Hepatocyte (in vitro differentiated cells): ENCODE measurements around the gene KDM4E.

Experiments
- EZH2 ChIP-seq: fragments of 200-600 bp; sonication (generic); IDR thresholded peaks from 2 replicates; pipeline ENCODE4 v1.6.1; 2016; ENCODE audit warnings: antibody characterized with exemption, mild to moderate bottlenecking, borderline replicate concordance
- TF ChIP-seq, protein P1 (sequence below): fragments of 200-600 bp; sonication (generic); IDR thresholded peaks from 2 replicates; pipeline ENCODE4 v1.5.1; 2016; ENCODE audit warnings: antibody characterized with exemption, mild to moderate bottlenecking; ENCODE audit not compliant: poor library complexity

DNA sequence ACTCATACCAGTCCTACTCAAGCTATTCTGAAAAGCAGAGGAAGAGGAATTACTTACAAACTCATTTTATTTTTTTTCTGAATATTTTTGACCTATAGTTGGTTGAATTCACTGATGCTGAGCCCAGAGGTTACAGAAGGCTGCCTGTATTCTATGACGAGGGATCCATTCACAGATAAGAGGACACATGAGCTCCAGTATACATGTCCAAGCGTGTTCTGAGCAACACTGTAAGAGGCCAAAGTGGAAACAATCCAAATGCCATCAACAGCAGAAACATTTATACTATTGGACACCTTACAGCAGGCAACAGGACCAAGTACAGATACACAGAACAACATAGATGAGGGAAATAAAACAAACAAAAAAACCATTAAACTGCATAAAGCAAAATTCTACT is 10.3 kb downstream of the KDM4E start:
- TF ChIP-seq, protein P1, sequence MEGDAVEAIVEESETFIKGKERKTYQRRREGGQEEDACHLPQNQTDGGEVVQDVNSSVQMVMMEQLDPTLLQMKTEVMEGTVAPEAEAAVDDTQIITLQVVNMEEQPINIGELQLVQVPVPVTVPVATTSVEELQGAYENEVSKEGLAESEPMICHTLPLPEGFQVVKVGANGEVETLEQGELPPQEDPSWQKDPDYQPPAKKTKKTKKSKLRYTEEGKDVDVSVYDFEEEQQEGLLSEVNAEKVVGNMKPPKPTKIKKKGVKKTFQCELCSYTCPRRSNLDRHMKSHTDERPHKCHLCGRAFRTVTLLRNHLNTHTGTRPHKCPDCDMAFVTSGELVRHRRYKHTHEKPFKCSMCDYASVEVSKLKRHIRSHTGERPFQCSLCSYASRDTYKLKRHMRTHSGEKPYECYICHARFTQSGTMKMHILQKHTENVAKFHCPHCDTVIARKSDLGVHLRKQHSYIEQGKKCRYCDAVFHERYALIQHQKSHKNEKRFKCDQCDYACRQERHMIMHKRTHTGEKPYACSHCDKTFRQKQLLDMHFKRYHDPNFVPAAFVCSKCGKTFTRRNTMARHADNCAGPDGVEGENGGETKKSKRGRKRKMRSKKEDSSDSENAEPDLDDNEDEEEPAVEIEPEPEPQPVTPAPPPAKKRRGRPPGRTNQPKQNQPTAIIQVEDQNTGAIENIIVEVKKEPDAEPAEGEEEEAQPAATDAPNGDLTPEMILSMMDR: no peak
- no peak for TF ChIP-seq EZH2
